HG02642 (cell line): ENCODE measurements around the gene COL23A1.
"Not testable (repeated sequence)": the region's sequence is repeated elsewhere in the genome, so short reads cannot be mapped to it uniquely, and the experiment has no call there.

ENCODE experiments used
- ATAC-seq: cut with Tn5 transposase; IDR thresholded peaks from one replicate; pipeline ENCODE4 v1.9.1; 2021; ENCODE audit warnings: mild to moderate bottlenecking; ENCODE audit not compliant: unreplicated experiment, poor library complexity

The COL23A1 gene

DNA sequence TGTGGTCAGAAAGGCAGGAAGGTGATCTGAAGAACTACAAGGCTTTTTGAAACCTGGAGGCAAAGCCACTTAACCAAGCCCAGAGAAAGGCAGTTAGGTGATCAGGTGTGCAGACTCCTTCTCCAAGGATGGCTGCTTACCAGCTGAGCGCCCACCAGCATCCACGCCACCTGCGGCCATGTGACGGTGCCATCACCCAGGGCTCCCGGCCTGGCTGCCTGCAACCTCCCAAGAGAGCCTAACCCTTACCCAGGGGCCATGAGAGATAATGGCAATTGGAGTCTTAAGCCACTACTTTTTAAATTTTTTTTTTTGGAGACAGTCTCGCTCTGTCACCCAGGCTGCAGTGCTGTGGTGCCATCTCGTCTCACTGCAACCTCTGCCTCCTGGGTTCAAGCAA lies 324.4 kb downstream of the COL23A1 start:
- no peak for ATAC-seq

DNA sequence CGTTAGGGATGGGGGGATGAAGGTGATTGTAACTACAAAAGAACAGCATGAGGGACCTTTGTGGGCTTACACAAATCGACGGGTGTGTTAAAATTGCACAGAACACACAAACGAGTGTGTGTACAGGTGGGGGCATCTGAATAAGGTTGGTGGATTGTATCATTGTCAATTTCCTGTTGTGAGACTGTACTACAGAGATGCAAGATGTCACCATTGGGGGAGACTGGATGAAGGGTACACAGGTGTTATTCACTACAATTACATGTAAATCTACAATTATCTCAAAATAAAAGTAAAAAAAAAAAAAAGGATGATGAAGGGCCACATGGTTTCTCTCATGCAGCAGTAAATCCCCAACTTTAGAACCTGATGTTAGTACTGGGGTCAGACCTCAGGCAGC lies 326.1 kb downstream of the COL23A1 start:
- no peak for ATAC-seq

DNA sequence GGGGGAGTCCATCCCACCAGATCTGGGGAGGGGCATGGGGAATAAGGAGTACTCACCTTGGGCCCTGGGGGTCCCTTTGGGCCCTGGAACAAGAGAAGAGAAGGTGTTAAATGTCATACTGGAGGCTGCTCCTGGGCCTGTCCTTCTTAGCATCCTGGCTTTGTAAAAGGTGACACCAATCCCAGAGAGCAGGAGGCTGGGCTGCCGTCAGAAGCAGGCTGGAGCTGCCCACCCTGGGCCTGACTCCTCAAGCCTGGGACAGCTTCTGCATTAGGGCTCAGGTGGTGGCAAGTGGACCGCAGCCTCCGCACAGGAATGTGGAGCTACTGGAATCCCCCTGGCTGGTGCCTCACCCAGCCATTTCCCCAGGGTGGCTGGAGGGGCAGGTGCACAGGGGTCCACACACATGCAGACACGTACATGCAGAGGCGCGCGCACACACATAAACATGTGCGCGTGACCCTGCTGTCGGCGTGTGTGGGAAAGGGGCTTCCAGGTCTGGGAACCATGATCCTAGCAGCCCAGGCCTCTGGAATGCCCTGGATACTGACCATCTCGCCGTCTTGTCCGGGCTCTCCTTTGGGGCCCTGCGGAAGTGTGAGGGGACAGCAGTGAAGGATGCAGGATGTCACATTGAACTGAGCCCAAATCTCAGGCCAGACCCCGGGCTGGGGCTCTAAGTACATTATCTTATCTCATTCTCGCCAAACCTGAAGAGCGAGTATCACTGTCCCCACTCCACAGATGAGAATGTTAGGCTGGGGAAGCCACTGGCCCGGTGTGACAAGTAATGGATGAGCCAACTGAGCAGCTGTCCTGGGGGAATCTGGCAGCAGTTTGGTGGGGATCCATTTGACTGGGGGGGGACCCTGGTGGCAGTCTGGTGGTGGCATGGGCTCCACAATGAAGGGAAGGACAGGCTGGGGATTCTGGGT lies 328.3 kb downstream of the COL23A1 start:
- no peak for ATAC-seq

- no peak for ATAC-seq
Measured at GRCh38 chr5:178259623-178260536, 330.3 kb downstream of the COL23A1 start.

DNA sequence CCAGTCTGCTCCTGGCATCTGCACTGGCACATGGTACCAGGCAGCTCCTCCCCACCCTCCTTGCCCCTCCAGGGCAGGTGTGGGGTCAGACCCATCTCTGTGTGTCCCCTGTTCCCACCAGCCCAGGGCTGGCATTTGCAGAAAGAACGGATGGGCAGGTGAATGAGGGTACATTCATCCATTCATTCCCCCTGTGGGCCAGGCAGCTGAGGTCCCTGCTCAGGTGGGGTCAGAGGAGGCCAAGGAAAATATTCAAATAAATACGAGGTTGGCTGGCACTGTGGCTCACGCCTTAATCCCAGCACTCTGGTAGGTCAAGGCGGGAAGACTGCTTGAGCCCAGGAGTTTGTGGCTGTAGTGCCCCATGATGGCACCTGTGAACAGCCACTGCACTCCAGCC lies 332.5 kb downstream of the COL23A1 start:
- no peak for ATAC-seq

- no peak for ATAC-seq
Measured at GRCh38 chr5:178256746-178257145, 333.4 kb downstream of the COL23A1 start.

GRCh38 chr5:178253632-178254031 lies 336.6 kb downstream of the COL23A1 start:
- ATAC-seq: not testable (repeated sequence)

GRCh38 chr5:178252258-178252657 lies 337.9 kb downstream of the COL23A1 start:
- no peak for ATAC-seq

DNA sequence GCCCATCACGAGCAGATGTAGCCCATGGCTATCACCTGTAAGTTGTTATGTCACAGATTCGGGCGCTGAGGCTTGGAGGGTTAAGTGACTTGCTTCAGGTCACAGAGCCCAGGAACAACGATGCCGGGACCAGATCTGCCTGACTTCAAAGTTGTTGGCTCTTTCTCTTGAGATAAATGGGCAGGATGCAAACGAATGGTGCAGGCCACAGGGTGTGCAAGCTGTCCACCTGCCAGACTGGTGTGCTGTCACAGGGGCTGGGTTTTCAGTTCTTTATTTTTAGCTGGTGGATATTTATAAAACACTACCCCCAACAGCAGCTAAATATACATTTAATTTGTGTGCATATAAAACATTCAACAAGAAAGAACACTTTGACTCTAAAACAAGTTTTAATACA lies 339.9 kb downstream of the COL23A1 start:
- ATAC-seq: no peak

DNA sequence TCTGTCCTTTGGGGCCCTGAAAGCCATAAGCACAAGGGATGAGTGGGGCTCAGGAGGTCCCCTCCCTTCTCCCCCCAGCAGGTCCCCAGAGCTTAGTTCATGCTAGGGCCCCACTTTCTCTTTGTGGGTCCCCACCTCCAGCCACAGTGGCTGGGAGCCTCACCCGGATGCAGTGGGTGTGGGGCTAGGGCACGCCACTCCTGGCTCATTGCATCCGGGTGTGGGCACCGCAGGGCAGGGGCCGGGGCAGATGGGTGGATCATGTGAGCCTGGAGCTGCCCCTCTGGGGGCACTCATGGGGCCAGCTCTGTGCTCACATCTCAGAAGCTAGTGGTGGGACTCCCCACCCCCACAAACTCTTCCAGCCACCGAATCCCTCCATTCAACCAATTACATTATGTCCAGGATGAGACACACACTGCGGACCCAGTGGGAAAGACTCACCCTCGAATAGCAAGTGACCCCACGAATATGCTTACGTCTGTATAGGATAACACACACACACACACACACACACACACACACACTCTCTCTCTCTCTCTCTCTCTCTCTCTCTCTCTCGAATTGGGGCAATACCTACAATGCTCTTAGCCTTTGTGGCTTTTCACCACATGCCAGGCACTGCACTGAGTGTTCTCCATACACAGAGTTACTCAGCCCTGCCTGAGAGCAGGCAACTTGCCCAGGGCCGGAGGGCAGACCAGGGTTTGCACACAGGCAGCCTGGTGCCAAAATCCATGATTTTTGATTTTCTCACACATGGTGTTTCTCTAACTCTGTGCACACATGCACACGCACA lies 340.8 kb downstream of the COL23A1 start:
- ATAC-seq: no peak

- ATAC-seq: no peak
Measured at GRCh38 chr5:178248750-178249149, 341.4 kb downstream of the COL23A1 start.

GRCh38 chr5:178247481-178248456 lies 342.4 kb downstream of the COL23A1 start:
- ATAC-seq: no peak

DNA sequence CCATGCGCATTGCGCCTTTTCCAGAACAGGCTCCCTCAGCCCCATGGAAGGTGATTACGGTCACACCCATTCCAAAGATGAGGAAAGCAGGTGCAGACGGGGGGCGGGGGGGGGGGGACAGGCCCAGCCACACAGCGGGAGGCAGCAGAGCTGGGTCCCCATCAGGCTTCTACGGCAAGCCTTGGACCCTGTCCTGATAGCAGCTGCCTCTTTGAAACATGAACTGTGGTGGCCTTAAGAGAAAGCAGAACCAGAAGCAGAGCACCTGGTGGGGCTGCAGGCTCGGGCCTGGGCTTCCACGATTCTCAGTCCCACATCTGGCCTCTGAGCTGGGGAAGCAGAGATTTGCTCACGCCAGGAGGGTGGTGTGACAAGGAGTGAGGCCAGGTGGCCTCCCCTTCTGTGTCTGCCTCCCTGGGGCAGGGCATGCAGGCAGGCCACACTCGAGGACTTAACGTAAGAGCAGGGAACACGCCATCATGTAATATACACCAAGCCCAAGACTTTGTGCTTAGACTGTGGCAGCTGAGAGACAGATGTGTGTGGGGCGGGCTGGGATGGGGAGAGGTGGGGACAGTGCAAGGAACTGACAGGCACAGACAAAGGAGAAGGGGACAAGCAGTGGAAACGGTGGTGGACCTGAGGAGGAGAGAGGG lies 343.4 kb downstream of the COL23A1 start:
- no peak for ATAC-seq

DNA sequence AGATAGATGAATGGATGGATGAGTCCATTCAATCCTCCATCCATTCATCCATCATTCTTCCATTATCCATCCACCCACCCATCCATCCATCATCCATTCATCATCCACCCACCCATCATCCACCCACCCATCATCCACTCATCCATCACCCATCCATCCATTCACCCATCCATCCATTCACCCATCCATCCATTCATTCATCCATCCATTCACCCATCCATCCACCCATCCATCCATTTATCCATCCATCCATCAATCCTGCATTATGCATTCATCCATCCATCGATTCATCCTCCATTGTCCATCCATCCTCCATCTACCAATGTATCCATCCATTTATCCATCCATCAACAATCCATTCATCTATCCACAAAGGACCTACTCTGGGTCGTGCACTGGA lies 344.8 kb downstream of the COL23A1 start:
- ATAC-seq: no peak

- no peak for ATAC-seq
Measured at GRCh38 chr5:178244576-178244975, 345.6 kb downstream of the COL23A1 start.

DNA sequence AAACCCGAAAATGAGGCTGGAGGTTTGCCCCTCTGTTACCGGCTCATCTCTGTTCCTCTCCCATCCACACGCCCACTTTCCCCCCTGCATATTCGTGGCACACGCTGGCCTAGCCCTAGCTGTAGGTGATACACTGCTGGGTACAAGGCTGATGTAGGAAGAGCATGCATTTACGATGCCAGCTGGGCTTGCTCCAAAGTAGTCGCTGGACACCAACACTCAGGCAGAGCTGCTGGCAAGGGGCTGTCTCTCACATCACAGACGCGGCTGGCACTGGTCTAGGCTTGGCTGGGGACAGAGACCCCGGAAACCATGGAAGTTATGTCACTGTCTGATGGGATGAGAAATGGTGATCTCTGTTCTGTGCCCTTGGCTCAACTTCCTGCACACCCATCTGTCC lies 347.8 kb downstream of the COL23A1 start:
- no peak for ATAC-seq

- no peak for ATAC-seq
Measured at GRCh38 chr5:178241688-178242231, 348.4 kb downstream of the COL23A1 start.

DNA sequence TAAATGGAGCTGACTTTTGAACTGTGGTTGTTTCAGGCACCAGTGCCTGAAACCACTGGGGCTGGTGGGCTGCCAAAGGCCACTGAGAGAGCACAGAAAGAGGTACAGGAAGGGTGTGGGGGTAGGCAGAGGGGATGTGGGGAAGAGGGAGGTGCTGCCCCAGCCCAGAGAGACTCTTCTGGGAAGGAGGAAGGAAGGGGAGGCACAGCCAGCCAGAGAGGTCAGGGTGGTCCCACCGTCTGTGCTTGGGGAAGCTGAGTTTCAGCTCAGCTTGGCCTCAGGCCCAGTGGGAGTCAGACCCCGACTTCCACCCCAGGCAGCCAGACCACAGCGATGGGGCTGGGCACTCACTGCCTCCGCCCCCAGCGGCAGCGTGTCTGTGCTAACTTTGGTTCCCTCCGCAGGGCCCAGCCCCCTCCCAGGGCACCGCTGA lies 348.9 kb downstream of the COL23A1 start:
- ATAC-seq: no peak
